Natural killer cell (primary cell): Measurements from ENCODE around the gene RBFOX1. TPM values are rescaled to one million over a fixed set of nuclear protein-coding genes. Genes with fewer than 3 reads are reported as not detected.

ENCODE experiments used
- ATAC-seq, 3 donors: fragments of 150-1000 bp in 2 of 3; fragments of 200-7000 bp in 1 of 3; cut with Tn5 transposase; 1 replicate in 1 of 3; 2 replicates in 2 of 3; pipeline ENCODE4 v1.10.0; 2021; ENCODE audit warnings: mild to moderate bottlenecking in 2 of 3, moderate library complexity in 2 of 3
- DNase-seq, 2 donors: peaks; one replicate each; pipeline versions ENCODE4 v3.0.0 to v3.0.0-alpha.2; 2013 to 2021; ENCODE audit warnings: mixed read lengths in 1 of 2
- H3K27ac ChIP-seq: one replicate; pipeline ENCODE4 v1.5.1; 2013; ENCODE audit warnings: mild to moderate bottlenecking, low read length
- H3K27me3 ChIP-seq: one replicate; pipeline ENCODE4 v1.6.1; 2013; ENCODE audit warnings: low read length; ENCODE audit not compliant: control insufficient read depth, insufficient read depth
- H3K36me3 ChIP-seq: one replicate; pipeline ENCODE4 v1.6.1; 2013; ENCODE audit warnings: low read length; ENCODE audit not compliant: control insufficient read depth, insufficient read depth
- H3K4me1 ChIP-seq: one replicate; pipeline ENCODE4 v1.6.1; 2013; ENCODE audit warnings: low read length; ENCODE audit not compliant: control insufficient read depth, insufficient read depth
- H3K4me3 ChIP-seq: one replicate; pipeline ENCODE4 v1.5.1; 2013; ENCODE audit warnings: low read length
- H3K9me3 ChIP-seq: one replicate; pipeline ENCODE4 v1.6.1; 2013; ENCODE audit warnings: low read length; ENCODE audit not compliant: control insufficient read depth, insufficient read depth
- H3K27ac Mint-ChIP-seq, 2 donors: one replicate each; pipeline ENCODE4 v1.8.0; 2022; ENCODE audit warnings: mild to moderate bottlenecking in 2 of 2, mixed read lengths in 2 of 2, moderate library complexity in 1 of 2
- H3K27me3 Mint-ChIP-seq, 2 donors: one replicate each; pipeline ENCODE4 v1.8.0; 2022; ENCODE audit warnings: low read depth in 2 of 2, mixed read lengths in 2 of 2
- H3K36me3 Mint-ChIP-seq: one replicate; pipeline ENCODE4 v1.8.0; 2022; ENCODE audit warnings: mixed read lengths
- H3K4me1 Mint-ChIP-seq, 2 donors: one replicate each; pipeline ENCODE4 v1.8.0; 2022; ENCODE audit warnings: mixed read lengths in 2 of 2
- H3K4me3 Mint-ChIP-seq: one replicate; pipeline ENCODE4 v1.8.0; 2022; ENCODE audit warnings: mild to moderate bottlenecking, moderate library complexity, mixed read lengths
- H3K9me3 Mint-ChIP-seq, 2 donors: one replicate each; pipeline ENCODE4 v1.8.0; 2022; ENCODE audit warnings: mixed read lengths in 2 of 2
- CTCF ChIP-seq: fragments of 200-600 bp; IDR thresholded peaks from one replicate; pipeline ENCODE4 v1.8.0; 2022; ENCODE audit warnings: antibody characterized with exemption
- WGBS: methylation state at CpG from one replicate; pipeline ENCODE4 v1.1.7; 2013; ENCODE audit warnings: missing lambda C conversion rate; ENCODE audit not compliant: insufficient coverage; 5-methylcytosine and 5-hydroxymethylcytosine counted together
- intact Hi-C: fragments of 100-400 bp; cut with micrococcal nuclease; formaldehyde crosslinking; loops from one replicate; pipeline ENCODE4 v1.14.2; 2022
- total RNA-seq, 4 donors: library from RNA; stranded (reverse); fragments of 120-200 nt in 1 of 4; gene quantifications; one replicate each; pipeline versions ENCODE4 v1.2.3 to v1.2.4, GENCODE V29; 2013 to 2022

Gene RBFOX1
- total RNA-seq, 3 donors from 2014 or later (not counting 1 experiment from before 2014, with no cell fraction given) = not detected

- Histone ChIP-seq H3K9me3 (peaks cover 3% of the 10 kb centered on the region), H3K27ac (no peak overlapping the region), H3K27me3 (no peaks in the 10 kb centered on the region), H3K4me1 (no peaks in the 10 kb centered on the region), H3K36me3 (no peaks in the 10 kb centered on the region), H3K4me3 (no peak overlapping the region)
- peaks cover 4 to 8% of the 10 kb centered on the region in 2 donors for H3K9me3 Mint-ChIP-seq
- no peaks in the 10 kb centered on the region for H3K27me3 Mint-ChIP-seq
- WGBS = 90% methylated on average over 5 of the region's 6 CpGs
- intact Hi-C loops = no loop called here
- no peaks in the 10 kb centered on the region for H3K36me3 Mint-ChIP-seq
- H3K4me1 Mint-ChIP-seq = no peaks in the 10 kb centered on the region
- H3K4me3 Mint-ChIP-seq = no peak overlapping the region
- no peak overlapping the region for H3K27ac Mint-ChIP-seq
- TF ChIP-seq CTCF = no peak
- ATAC-seq = no peak
- no peak for DNase-seq
These were observed 42.0 kb upstream of the RBFOX1 start for GRCh38 chr16:7290682-7291081.

- Mint-ChIP-seq H3K27ac (no peak overlapping the region), H3K4me1 (no peaks in the 10 kb centered on the region), H3K9me3 (peaks cover 4 to 6% of the 10 kb centered on the region in 2 donors), H3K4me3 (no peak overlapping the region), H3K36me3 (no peaks in the 10 kb centered on the region), H3K27me3 (no peaks in the 10 kb centered on the region)
- TF ChIP-seq CTCF = no peak
- no peaks in the 10 kb centered on the region for H3K36me3 ChIP-seq
- ATAC-seq (no peak), DNase-seq (no peak)
- no peaks in the 10 kb centered on the region for H3K4me1 ChIP-seq
- 86% methylated on average over 3 of the region's 4 CpGs for WGBS
- H3K27me3 ChIP-seq = no peaks in the 10 kb centered on the region
- intact Hi-C loops = no loop called here
- H3K9me3 ChIP-seq = no peaks in the 10 kb centered on the region
- no peak overlapping the region for H3K4me3 ChIP-seq
- no peak overlapping the region for H3K27ac ChIP-seq
These were observed 38.6 kb upstream of the RBFOX1 start for GRCh38 chr16:7294020-7294419.

- Histone ChIP-seq H3K27me3 (peaks cover 4% of the 10 kb centered on the region), H3K36me3 (no peaks in the 10 kb centered on the region), H3K4me1 (no peaks in the 10 kb centered on the region), H3K27ac (no peak overlapping the region), H3K4me3 (no peak overlapping the region), H3K9me3 (no peaks in the 10 kb centered on the region)
- Mint-ChIP-seq H3K9me3 (peaks cover 3 to 6% of the 10 kb centered on the region in 2 donors), H3K27ac (no peak overlapping the region), H3K4me1 (no peaks in the 10 kb centered on the region), H3K27me3 (peaks cover 15 to 32% of the 10 kb centered on the region in 2 donors), H3K4me3 (no peak overlapping the region), H3K36me3 (peaks cover 10% of the 10 kb centered on the region)
- DNase-seq = no peak
- no peak for ATAC-seq
- intact Hi-C loops = no loop called here
- TF ChIP-seq CTCF = no peak
- WGBS = 6% methylated on average over 23 of the region's 34 CpGs
These were observed 29.5 kb upstream of the RBFOX1 start for GRCh38 chr16:7303052-7303610.

- Mint-ChIP-seq H3K9me3 (peaks cover 3 to 6% of the 10 kb centered on the region in 2 donors), H3K4me1 (no peaks in the 10 kb centered on the region), H3K36me3 (peaks cover 10% of the 10 kb centered on the region), H3K27me3 (peaks cover 15 to 32% of the 10 kb centered on the region in 2 donors), H3K27ac (no peak overlapping the region), H3K4me3 (no peak overlapping the region)
- H3K4me1 ChIP-seq = no peaks in the 10 kb centered on the region
- H3K9me3 ChIP-seq = no peaks in the 10 kb centered on the region
- no peak overlapping the region for H3K4me3 ChIP-seq
- ATAC-seq (no peak), DNase-seq (no peak)
- intact Hi-C loops = no loop called here
- no peak overlapping the region for H3K27ac ChIP-seq
- WGBS = 10% methylated on average over 17 of the region's 20 CpGs
- H3K36me3 ChIP-seq = no peaks in the 10 kb centered on the region
- no peak for TF ChIP-seq CTCF
- peaks cover 4% of the 10 kb centered on the region for H3K27me3 ChIP-seq
These were observed 28.9 kb upstream of the RBFOX1 start for GRCh38 chr16:7303660-7304200.
